Smooth muscle cell of the brain vasculature (primary cell): ENCODE data around the gene PHF19.

Experiments used
- DNase-seq: peaks from one replicate; pipeline ENCODE4 v3.0.0-alpha.2; 2012; ENCODE audit warnings: low read depth, low spot score

The PHF19 gene

GRCh38 chr9:120891884-120892747, 15.1 kb upstream of the PHF19 start:
- DNase-seq: no peak

GRCh38 chr9:120891245-120891883, 14.4 kb upstream of the PHF19 start:
- no peak for DNase-seq

- DNase-seq: no peak
Observed at GRCh38 chr9:120890320-120891244, 13.6 kb upstream of the PHF19 start.

- no peak for DNase-seq
Observed at GRCh38 chr9:120889606-120890271, 12.8 kb upstream of the PHF19 start.

DNA sequence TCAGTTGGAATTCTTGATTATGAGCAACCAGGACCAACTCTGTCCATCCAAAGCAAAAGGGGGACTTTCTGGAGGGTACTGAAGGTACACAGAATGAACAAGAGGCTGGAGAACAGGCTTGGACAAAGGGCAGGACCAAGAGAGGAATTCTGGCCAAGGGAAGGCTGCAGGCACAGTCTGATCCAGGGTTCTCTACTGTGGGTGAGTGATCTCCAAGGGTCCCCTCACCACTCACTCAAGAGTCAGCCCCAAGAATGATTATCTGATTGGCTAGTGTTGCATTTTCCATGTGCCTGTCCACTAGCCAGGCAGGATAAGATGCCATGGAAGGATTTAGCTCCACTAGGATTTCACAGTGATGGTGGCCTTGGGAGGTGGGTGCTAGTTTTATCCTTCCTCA, 11.6 kb upstream of the PHF19 start:
- no peak for DNase-seq

DNA sequence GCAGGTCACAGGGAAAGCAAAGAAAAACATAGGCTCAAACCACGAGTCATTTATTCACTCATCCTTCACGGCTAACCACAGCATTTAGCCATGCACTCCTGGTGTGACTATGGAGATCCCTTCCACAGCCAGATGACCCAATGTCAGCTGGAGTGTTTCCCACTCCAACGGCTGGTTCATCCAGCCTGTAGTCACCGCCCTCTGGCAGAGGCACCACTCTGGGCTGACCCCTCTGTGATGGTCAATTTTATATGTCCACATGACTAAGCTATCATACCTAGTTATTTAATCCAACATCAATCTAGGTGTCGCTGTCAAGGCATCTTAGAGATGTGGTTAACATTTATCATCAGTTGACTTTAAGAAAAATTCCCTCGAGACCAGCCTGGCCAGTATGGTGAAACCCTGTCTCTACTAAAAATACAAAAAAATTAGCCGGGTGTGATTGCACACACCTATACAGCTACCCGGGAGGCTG, 9.5 kb upstream of the PHF19 start:
- peak; percentile 49 for DNase-seq

GRCh38 chr9:120885958-120886357, 9.0 kb upstream of the PHF19 start:
- DNase-seq: no peak

GRCh38 chr9:120885457-120885856, 8.5 kb upstream of the PHF19 start:
- no peak for DNase-seq

DNA sequence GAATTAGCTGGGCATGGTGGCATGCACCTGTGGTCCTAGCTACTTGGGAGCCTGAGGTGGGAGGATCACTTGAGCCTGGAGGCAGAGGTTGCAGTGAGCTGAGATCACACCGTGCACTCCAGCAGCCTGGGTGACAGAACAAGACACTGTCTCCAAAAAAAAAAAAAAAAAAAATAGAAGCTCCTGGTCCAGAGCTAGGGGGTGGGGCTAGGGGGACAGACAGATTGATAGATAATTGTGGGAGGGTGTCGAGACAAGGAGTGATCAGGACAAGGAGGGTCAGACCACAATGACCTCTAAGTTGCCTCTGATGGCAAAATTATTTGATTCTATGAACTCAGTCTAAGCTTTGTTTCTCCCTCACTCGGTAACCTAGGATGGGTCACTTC, 6.6 kb upstream of the PHF19 start:
- no peak for DNase-seq

DNA sequence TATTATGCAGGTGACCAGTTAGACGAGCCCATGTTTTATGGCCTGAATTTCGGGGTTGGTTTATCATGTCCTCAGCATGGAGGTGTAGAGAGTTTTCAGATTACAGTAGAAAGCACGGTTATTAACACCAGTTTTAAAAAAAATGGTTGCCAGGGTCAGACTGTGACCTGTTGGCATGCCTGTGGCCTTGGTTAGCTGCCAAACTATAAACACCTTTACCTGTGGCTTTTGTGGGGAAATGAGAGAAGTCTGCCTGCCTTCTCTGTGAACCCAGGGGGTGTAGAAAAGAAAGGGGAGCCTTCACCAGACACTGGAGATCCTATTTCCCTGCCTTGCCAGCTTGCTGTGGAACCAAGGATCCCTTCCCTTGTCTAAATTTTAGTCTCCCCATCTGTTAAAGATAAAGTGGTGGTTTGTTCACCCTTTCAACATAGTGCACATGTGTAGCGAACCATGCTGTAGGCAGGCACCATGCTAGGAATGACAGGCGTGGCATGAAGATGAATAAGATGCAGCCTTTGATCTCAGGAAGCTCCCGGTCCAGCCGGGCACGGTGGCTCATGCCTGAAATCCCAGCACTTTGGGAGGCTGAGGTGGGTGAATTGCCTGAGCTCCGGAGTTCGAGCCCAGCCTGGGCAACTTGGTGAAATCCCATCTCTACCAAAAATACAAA, 6.1 kb upstream of the PHF19 start:
- no peak for DNase-seq

DNA sequence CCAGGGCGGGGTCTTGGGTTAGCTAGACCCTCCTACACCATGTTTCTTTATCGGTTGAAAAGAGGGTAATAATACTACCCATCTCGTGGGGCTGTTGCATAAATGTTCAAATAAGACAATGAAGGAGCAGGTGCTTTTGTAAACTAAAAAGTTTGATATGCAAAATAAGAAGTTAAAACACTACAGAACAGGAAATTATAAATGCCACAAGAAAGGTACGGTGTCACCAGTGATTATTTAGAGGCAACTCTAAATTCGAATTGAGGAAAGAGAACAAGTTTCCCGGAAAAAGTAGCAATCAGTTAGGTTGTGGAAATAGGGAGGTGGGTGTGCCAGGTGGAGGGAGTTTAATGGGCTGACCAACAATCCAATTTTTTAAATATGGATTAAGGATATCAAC, 2.5 kb upstream of the PHF19 start:
- DNase-seq: no peak

GRCh38 chr9:120878188-120879130, 1.5 kb upstream of the PHF19 start:
- DNase-seq: no peak

DNA sequence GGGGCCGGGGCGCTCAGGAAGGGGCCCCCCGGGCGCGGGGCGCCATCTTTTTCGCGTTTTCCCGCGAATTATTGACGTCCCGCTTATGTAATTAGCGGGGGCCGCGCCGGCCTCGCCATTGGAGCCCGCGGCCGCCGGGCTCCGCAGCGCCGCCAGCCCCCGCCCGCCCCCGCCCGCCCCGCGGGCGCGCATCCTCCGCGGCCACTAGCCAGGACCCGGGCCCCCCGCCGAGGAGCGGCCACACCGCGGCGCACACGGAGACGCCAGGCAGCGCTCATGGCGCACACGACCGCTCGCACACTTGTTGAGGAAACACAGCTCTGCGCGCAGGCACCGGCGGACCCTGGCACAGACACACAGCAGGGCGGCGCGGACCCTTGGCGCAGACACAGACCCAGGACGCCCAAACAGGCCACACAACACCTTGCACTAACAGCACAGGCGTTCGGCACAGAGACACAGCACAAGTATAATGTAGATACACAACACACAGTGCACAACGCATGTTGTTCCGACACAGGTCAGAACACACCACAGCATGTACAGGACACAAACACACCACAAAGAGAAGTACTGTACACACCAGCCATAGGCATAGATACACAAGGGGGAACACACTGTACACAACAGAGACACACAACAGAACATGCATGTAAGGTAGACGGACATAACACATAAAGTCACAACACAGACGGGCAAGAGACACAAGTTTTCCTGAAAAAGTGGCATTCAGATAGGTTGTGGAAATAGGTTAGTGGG, 467 bp upstream of the PHF19 start:
- no peak for DNase-seq

DNA sequence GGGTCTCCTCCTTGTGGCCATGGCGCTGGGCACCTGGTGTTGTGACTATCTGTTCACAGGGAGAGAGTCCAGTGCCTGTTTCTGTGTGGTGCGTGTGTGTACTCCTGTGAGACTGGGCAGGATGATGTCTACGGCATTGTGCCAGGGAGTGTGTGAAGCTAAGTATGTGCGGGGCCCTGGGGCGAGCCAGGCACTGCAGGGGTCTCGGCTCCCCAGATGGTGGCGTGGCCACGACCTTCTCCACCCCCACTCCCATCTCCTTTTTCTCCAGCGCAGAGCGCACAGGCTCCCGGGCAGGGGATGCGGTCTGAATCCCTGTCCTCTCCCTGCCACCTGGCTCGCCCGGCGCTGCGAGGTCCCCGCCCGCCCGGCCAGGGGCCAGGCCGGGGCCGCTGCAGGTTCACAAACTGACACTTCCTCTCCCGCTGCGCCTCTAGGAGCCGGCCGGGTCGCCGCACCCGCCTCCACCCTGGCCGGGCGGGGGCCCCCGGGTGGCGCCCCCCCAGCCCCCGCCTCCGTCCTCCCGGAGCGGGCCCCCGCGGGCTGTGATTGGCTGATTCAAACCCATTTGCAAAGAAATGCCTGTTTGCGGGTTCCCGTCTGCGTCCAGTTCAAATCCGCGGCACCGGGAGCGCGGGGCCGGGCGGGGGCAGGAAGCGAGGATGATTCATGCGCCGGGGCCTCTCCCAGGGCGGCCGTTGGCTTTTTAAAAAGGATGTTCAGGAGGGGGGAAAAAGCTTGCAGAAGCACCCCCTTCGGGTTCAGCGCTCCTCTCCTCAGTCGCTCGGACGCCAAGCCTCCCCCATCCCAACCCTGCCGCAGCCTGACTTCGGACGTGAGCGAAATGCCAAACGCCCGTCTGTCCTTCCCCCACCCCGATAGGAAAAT, 790 bp downstream of the PHF19 start:
- peak; percentile 66 for DNase-seq

DNA sequence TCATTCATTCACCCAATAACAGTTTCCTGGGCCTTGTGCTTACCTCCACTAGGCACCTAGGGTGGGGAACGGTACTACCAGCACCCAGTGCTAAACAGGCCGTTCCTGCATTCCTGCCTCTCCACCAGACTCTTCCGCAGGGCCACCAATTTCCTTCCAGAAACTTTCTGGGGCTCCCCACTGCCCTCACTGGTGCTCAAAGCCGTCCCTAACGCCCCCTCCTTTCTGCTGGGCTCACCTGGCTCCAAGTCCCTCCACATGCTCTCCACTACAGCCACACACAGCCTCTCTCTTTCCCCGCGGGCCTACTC, 1.4 kb downstream of the PHF19 start:
- DNase-seq: no peak

- DNase-seq: no peak
Observed at GRCh38 chr9:120875195-120875565, 1.8 kb downstream of the PHF19 start.

GRCh38 chr9:120874226-120875194, 2.5 kb downstream of the PHF19 start:
- no peak for DNase-seq
